ENCODE results near the gene YTHDF2.
A peak's percentile ranks its signal among the peaks of the same experiment; 100 is the strongest.
"Not testable (repeated sequence)": the region's sequence is repeated elsewhere in the genome, so short reads cannot be mapped to it uniquely, and the experiment has no call there.

Gene YTHDF2

DNA sequence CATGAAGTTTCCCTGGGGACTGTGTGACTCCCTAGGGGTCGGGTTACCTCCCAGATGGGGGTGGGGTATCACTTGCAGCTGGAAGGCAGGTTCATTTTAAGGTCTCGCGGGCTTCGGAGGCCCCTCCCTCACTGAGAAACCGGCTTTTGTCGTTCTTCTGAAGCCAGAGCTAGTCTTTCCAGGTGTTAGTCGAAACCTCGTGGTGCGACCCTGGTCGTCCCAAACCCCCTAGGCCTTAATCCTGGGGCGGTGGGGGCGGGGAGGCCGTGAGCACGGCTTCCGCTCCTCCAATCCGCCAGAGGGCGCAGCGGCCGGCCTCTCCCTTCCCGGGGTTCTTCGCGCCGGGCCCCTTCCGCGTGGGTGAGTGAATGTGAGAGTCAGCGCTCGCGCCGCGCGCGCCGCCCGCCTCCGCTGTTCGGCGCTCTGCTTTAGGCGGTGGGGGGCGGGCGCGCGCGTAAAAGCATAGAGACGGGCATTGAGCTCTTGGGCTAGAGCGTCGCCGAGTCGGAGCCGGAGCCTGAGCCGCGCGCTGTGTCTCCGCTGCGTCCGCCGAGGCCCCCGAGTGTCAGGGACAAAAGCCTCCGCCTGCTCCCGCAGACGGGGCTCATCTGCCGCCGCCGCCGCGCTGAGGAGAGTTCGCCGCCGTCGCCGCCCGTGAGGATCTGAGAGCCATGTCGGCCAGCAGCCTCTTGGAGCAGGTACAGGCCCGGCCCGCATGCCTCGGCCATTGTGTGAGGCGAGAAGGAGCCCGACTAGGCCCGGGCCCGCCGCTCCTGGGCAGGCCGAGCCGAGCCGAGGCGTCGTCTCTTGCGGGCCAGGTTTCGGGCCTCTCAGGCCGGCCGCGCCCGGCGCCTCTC is at the start of gene YTHDF2:
Gene YTHDF2, plus strand, starts transcription at position 491 of the 857 bp plus-strand sequence. Its CDS starts 181 bp downstream, at position 672.
- DNase-seq (ENCODE audit: low read depth): peak; percentile 97

- not testable (repeated sequence) for DNase-seq (ENCODE audit: low read depth)
These were observed 45.1 kb upstream of the YTHDF2 start for GRCh38 chr1:28691627-28692026.

DNA sequence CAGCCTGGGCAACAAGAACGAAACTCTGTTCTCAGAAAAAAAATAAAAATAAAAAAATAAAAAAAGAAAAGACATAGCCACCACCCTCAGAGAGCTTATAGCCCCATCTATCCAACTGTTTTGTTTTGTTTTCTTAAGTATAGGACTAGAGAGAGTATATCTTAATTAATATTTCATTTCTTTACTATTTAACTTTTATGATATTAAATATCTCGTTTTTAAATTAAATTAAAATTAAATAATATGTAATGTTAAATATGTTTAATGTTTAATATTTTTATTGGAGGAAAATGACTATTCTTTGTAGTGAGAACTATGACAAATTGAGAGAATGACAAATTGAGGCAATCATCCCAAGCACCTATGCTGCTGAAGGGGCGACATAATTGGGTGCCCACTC is 33.1 kb upstream of the YTHDF2 start:
- no peak for DNase-seq (ENCODE audit: low read depth)

DNA sequence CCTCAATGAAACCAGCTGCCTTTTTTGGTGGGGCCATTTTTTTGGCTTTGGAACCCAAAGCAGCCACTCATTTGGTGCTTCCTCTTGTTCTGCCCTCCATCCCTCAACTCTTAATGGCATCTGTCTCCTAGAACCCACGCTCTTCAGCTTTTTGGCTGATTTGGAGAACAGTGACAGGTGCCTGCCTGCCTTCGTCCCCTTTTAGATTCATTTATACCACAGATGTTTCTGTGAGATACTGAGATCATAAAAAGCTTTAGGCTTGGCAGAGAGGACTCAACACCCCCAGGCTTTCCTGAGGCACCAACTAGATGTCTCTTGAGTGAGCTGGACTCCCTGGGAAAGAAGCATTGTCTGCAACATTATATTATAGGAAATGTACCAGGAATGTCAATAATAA is 20.4 kb upstream of the YTHDF2 start:
- no peak for DNase-seq (ENCODE audit: low read depth)

- no peak for DNase-seq (ENCODE audit: low read depth)
These were observed 18.6 kb upstream of the YTHDF2 start for GRCh38 chr1:28718166-28718565.

GRCh38 chr1:28718586-28719331 is 18.0 kb upstream of the YTHDF2 start:
- no peak for DNase-seq (ENCODE audit: low read depth)

DNA sequence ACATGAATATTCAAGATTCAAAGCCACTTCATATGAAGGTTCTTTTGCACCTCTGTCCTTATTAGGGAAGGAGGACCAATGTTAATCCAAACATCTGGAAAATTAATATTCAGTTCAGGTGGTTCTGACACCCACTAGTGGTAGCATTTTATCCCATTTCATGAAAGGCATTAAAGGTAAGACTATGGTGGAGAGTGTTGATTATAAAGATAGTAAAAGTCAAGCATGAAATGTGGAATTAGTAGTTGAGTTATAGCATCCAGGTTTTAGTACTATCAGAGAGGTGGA is 17.5 kb upstream of the YTHDF2 start:
- no peak for DNase-seq (ENCODE audit: low read depth)

GRCh38 chr1:28720376-28720775 is 16.4 kb upstream of the YTHDF2 start:
- no peak for DNase-seq (ENCODE audit: low read depth)

GRCh38 chr1:28721927-28722326 is 14.8 kb upstream of the YTHDF2 start:
- DNase-seq (ENCODE audit: low read depth): not testable (repeated sequence)

- DNase-seq (ENCODE audit: low read depth): not testable (repeated sequence)
These were observed 11.4 kb upstream of the YTHDF2 start for GRCh38 chr1:28725365-28725764.

- no peak for DNase-seq (ENCODE audit: low read depth)
These were observed 735 bp upstream of the YTHDF2 start for GRCh38 chr1:28735961-28736449.

GRCh38 chr1:28737307-28738132 is 780 bp downstream of the YTHDF2 start:
- DNase-seq (ENCODE audit: low read depth): peak; percentile 35

DNA sequence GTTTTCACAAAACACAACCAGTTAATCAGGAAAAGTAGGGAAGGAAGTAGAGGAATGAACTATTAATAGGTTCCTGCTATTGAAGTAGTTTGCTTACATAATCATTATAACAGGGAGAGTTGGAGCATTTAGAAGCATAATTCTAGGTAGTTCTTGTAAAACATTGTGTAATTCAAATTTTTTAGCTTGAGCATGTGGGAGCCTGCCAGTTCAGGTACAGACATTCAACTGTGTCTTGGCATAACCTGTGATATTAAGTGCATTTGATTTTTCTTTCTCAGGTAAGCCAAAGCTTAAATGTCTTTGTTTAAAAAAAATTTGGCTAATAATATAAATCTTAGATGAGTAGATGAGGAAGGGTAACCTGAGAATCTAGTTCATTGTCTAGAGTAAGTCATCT is 3.4 kb downstream of the YTHDF2 start:
- no peak for DNase-seq (ENCODE audit: low read depth)

DNA sequence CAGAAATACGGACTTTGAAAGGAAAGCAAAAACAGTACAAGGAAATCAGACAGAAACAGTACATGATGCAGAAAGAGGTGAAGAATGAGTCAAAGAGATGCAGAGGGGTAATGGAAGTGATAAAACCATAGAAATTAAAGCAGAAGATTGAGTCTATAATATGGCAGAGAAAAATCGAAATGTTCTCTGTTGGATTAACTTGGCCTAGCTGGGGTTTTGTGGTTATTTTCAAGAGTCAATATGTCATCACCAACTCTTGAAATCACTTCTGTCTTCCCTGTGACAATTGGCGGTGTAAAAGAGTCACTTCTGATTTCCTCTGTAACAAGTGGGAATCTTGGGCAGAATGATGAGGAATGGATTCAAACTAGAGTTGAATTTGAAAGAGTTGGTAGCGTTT is 7.4 kb downstream of the YTHDF2 start:
- no peak for DNase-seq (ENCODE audit: low read depth)

- no peak for DNase-seq (ENCODE audit: low read depth)
These were observed 9.0 kb downstream of the YTHDF2 start for GRCh38 chr1:28745653-28746173.

DNA sequence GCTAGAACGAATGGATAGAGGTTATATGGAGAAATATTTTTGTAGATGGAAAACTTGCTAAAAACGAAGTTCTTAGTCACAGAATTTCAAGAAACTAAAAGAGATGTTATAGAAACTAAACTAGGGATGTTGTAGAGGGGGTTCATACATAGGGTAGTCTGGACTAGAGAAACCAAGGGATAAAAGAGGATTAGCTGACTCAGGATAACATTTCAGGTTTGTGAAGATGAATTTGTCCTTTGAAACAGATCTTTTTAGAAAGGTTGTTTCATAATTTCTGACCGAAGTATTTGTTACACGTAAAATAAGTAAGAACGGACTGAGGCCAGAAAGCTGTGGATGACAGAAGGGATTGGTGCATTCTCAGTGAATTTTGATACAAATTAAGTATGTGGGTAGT is 13.6 kb downstream of the YTHDF2 start:
- DNase-seq (ENCODE audit: low read depth): no peak

- not testable (repeated sequence) for DNase-seq (ENCODE audit: low read depth)
These were observed 14.1 kb downstream of the YTHDF2 start for GRCh38 chr1:28750771-28751294.

DNA sequence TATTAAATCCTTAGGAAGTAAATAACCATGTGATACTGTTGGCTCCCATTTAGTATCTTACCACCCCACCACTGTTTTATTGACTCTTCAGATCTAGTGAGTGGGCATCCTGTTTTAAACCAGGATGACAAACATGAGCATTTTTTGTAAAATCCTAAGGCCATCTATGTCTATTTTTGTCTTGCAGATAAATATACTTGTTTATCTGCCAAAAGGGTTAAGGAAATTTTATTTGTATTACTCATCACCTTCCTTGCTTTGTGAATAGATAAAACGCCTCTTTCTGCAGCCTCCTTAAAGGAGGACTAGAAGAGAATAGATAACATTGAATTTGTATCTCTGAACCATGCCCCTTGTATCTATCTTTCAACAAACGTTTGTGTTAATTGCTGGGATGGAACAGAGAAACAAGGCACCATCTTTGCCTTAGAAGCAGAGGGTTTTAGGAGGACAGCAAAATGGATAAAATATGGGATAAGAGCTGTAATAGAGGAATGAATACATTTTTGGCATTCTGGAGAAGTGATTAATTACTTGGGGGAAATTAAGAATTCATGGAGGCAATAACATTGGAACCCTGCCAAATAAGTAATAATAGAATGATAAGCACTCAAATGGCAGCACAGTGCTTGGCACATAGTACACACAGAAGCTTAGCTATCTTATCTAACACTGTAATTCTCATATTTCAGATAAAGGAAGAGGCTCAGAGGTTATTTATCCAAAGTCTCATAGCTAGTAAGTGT is 14.7 kb downstream of the YTHDF2 start:
- DNase-seq (ENCODE audit: low read depth): no peak

DNA sequence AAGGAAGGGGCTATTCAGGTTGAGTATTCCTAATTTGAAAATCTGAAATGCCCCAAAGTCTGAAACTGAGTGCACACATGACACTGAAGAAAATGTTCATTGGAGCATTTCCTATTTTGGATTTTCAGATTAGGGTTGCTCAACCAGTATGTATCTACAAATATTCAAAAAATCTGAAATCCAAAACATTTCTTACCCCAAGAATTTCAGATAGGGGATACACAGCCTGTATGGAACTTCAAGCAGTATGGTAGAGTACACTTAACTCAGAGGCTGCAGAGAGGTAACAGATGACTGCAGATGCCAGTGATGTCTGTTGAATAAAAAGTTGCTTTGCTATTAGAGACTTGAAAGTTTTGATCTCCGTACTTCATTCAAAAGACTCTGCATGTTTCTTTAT is 19.0 kb downstream of the YTHDF2 start:
- DNase-seq (ENCODE audit: low read depth): no peak

DNA sequence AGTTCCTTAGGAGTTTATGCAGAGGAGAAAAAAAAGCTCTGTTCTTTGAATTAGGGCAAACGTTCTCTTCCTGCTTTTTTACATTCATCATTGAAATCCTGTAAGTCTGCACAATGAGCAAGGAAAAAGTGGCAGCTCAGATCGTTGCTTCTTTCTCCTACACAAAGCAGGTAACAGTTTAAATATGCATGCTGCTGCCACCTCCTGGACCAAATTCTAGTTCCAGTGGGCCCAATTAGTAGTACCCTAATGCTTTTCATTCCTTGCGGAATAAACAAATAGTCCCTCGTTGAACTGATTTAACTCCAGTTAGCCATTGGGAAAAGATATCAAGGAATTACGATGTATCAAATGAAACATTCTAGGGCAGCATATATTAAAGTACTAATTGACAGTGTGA is 20.1 kb downstream of the YTHDF2 start:
- DNase-seq (ENCODE audit: low read depth): no peak

GRCh38 chr1:28758420-28758819 is 21.7 kb downstream of the YTHDF2 start:
- DNase-seq (ENCODE audit: low read depth): no peak

Data from stimulated activated CD8-positive, alpha-beta memory T cell treated with anti-CD3 and anti-CD28 coated beads, Interleukin-7, amount 100 ng/mL, for 24 hours (primary cell).